ENCODE data around the gene HTR7.
"Not testable (repeated sequence)": the region's sequence is repeated elsewhere in the genome, so short reads cannot be mapped to it uniquely, and the experiment has no call there.

Gene HTR7

DNA sequence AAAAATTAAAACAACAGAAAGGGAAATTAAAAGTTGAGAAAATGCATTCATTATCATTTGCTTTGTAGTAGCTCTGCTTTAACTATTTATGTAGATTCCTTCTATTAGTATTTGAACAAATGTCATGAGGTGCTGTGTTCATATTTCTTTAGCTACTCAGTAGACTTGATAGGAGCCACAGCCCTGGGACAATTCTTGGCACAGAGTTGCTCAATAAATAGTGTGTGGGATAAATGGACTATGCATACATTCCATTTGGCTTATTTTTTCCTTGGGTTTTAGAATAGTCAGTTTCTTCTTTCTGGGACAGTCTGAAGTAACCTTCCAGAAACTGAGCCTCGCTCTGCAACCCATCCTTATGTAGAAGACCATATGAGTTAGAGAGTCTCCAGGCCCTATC, 27.3 kb upstream of the HTR7 start:
- Histone ChIP-seq H3K9ac (ENCODE audit: insufficient read length) (no peak overlapping the region), H3K9me3 (ENCODE audit: low read depth, low read length) (no peaks in the 10 kb centered on the region), H3K4me3 (no peak overlapping the region), H3K27ac (no peak overlapping the region), H3K36me3 (ENCODE audit: insufficient read depth, low read length) (peaks cover 48% of the 10 kb centered on the region)
- no peak for DNase-seq (ENCODE audit: low read depth, low spot score)
- TF ChIP-seq FOXP2 (optimal IDR thresholded peaks at IDR 0.05; ENCODE audit: control extremely low read depth, extremely low read length, insufficient read depth): no peak

DNA sequence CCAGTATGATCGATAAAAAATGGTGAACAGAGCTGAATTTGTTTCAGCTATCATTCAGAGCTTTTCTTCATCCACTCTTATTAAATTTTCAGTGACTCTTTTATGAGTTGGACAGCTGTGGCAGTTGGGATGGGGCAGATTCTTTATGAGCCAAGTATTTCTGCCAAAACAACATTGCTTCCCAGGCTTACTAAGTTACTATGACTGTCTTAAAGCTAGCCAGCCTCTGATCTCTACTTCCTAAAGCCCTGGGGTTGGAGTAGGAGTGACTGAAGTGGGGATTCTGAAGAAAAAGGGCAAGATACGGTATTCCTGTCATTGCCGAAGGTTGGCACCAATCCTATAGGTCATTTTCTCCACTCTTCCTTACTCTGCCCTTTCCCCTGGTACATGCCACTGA, 26.6 kb upstream of the HTR7 start:
- TF ChIP-seq POLR2AphosphoS5 (IDR thresholded peaks at IDR 0.05; ENCODE audit: borderline replicate concordance, low read depth, low read length): no peak
- no peak for TF ChIP-seq EZH2 (IDR thresholded peaks at IDR 0.05)
- no peak for TF ChIP-seq FOXP2 (optimal IDR thresholded peaks at IDR 0.05; ENCODE audit: control extremely low read depth, extremely low read length, insufficient read depth)
- Histone ChIP-seq H3K9me3 (ENCODE audit: low read depth, low read length) (no peaks in the 10 kb centered on the region), H3K36me3 (ENCODE audit: insufficient read depth, low read length) (peaks cover 45% of the 10 kb centered on the region), H3K27ac (no peak overlapping the region), H3K4me3 (no peak overlapping the region), H3K9ac (ENCODE audit: insufficient read length) (no peak overlapping the region)
- DNase-seq (ENCODE audit: low read depth, low spot score): no peak

GRCh38 chr10:90880059-90880719, 22.4 kb upstream of the HTR7 start:
- H3K36me3 ChIP-seq (ENCODE audit: insufficient read depth, low read length): peaks cover 31% of the 10 kb centered on the region
- not testable (repeated sequence) for DNase-seq (ENCODE audit: low read depth, low spot score); H3K9me3 ChIP-seq (ENCODE audit: low read depth, low read length); H3K9ac ChIP-seq (ENCODE audit: insufficient read length); H3K4me3 ChIP-seq
- H3K27ac ChIP-seq: peak overlapping the region; percentile 26; the same call in 1 of the 2 replicates

- TF ChIP-seq POLR2AphosphoS5 (IDR thresholded peaks at IDR 0.05; ENCODE audit: borderline replicate concordance, low read depth, low read length) (no peak), EZH2 (IDR thresholded peaks at IDR 0.05) (no peak), FOXP2 (optimal IDR thresholded peaks at IDR 0.05; ENCODE audit: control extremely low read depth, extremely low read length, insufficient read depth) (no peak)
Observed at GRCh38 chr10:90879062-90879461, 21.2 kb upstream of the HTR7 start.

DNA sequence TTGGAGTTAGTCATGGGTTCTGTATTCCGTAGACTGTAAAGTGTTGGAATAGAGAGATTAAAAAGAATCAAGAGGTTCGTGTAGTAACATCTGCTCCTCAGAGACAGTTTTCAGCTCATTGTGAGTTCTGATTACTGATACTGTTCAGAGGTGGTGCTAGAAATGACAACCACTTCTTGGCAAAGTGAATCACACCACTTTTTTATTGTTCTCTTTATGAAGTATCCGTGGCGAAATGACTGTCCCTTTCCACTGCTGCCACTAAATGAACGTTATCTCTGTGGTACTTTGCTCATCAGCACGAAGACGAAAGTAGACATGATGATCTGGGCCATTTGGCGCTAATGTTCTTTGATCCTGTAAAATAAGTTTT, 14.8 kb upstream of the HTR7 start:
- Histone ChIP-seq H3K9ac (ENCODE audit: insufficient read length) (peak overlapping the region; percentile 84), H3K27ac (no peak overlapping the region), H3K9me3 (ENCODE audit: low read depth, low read length) (no peaks in the 10 kb centered on the region), H3K36me3 (ENCODE audit: insufficient read depth, low read length) (peaks cover 12% of the 10 kb centered on the region; the same call in 1 of the 2 replicates), H3K4me3 (peak overlapping the region; percentile 87)
- no peak for DNase-seq (ENCODE audit: low read depth, low spot score)
- no peak for TF ChIP-seq POLR2AphosphoS5 (IDR thresholded peaks at IDR 0.05; ENCODE audit: borderline replicate concordance, low read depth, low read length)
- TF ChIP-seq FOXP2 (optimal IDR thresholded peaks at IDR 0.05; ENCODE audit: control extremely low read depth, extremely low read length, insufficient read depth): no peak
- TF ChIP-seq EZH2 (IDR thresholded peaks at IDR 0.05): no peak

More at GRCh38 chr10:90879062-90879461, 21.2 kb upstream of the HTR7 start:
- peaks cover 31% of the 10 kb centered on the region for H3K36me3 ChIP-seq (ENCODE audit: insufficient read depth, low read length)
- H3K4me3 ChIP-seq: no peak overlapping the region
- no peak overlapping the region for H3K9ac ChIP-seq (ENCODE audit: insufficient read length)
- no peak for DNase-seq (ENCODE audit: low read depth, low spot score)
- H3K27ac ChIP-seq: peak overlapping the region; percentile 26; the same call in 1 of the 2 replicates
- H3K9me3 ChIP-seq (ENCODE audit: low read depth, low read length): no peaks in the 10 kb centered on the region

DNA sequence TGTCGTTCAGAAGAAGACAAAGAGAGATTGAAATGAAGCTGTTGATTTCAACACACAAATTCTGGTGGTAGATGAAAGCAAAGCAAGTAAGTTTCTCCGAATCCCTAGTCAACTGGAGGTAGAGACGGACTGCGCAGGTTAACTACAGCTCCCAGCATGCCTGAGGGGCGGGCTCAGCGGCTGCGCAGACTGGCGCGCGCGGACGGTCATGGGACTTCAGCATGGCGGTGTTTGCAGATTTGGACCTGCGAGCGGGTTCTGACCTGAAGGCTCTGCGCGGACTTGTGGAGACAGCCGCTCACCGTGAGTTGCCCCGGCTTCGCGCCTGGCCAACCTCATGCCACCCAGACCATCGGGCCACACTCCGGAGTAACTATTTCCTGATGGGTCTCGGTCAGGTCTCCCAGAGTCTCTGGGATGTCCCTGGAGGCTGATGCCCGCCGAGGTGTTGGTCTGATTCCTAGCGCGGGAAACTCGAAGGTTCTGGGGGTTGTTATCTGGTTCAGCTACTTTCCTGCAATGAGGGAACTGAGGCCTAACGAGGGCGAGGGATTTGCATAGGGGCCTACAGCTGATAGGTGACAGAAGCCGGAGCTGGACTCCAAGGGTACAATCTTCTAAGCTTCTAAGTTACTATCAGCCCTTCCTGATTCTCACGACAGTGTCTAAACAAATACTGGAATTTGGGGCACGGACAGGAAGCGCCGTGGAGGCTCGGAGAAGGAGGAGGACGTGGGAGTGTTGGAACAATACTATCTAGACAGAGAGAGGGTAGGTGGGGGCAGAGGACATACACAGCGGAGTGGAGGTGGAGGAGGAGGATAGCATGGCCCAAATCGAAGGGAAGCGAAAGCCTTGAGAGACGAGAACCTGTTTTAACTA, 14.2 kb upstream of the HTR7 start, which contains the start of gene RPP30:
RPP30 (plus strand) TSS at position 209 of the 882 bp plus-strand sequence; CDS start at position 222, 13 bp downstream.
- Histone ChIP-seq H3K36me3 (ENCODE audit: insufficient read depth, low read length) (peaks cover 12% of the 10 kb centered on the region; the same call in 1 of the 2 replicates), H3K4me3 (peak within 1 kb of the TSS; percentile 87), H3K27ac (no peak within 1 kb of the TSS), H3K9ac (ENCODE audit: insufficient read length) (peak within 1 kb of the TSS; percentile 84), H3K9me3 (ENCODE audit: low read depth, low read length) (no peaks in the 10 kb centered on the region)
- no peak for DNase-seq (ENCODE audit: low read depth, low spot score)
- TF ChIP-seq FOXP2 (optimal IDR thresholded peaks at IDR 0.05; ENCODE audit: control extremely low read depth, extremely low read length, insufficient read depth): no peak
- peak; percentile 74 for TF ChIP-seq POLR2AphosphoS5 (IDR thresholded peaks at IDR 0.05; ENCODE audit: borderline replicate concordance, low read depth, low read length)
- no peak for TF ChIP-seq EZH2 (IDR thresholded peaks at IDR 0.05)

DNA sequence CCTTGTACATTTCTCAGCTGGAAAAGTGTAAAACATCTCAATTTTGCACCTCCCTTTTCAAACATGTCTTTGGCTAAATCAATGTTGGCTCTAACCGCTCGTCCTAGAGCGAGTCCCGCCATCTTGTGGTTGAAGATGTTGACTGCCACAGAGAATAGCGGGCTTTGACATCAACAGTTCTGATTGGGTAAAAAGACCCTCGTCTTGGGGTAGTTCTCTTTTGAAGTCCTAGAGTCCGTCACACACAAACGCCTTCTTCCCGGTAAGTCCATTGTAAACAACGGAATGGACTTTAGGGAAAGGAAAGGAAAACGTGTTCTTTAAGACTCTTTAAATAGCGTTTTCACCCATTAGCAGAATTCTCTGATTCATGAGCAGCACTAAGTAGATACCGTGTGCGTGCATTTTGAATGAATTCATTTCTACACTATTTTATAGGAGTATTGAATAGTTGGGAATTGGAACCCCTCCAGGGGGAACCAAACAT, 13.5 kb upstream of the HTR7 start:
- Histone ChIP-seq H3K36me3 (ENCODE audit: insufficient read depth, low read length) (peaks cover 8% of the 10 kb centered on the region; the same call in 1 of the 2 replicates), H3K4me3 (peak overlapping the region; percentile 87), H3K27ac (no peak overlapping the region), H3K9ac (ENCODE audit: insufficient read length) (peak overlapping the region; percentile 84), H3K9me3 (ENCODE audit: low read depth, low read length) (no peaks in the 10 kb centered on the region)
- no peak for DNase-seq (ENCODE audit: low read depth, low spot score)
- no peak for TF ChIP-seq POLR2AphosphoS5 (IDR thresholded peaks at IDR 0.05; ENCODE audit: borderline replicate concordance, low read depth, low read length)
- no peak for TF ChIP-seq FOXP2 (optimal IDR thresholded peaks at IDR 0.05; ENCODE audit: control extremely low read depth, extremely low read length, insufficient read depth)
- no peak for TF ChIP-seq EZH2 (IDR thresholded peaks at IDR 0.05)

DNA sequence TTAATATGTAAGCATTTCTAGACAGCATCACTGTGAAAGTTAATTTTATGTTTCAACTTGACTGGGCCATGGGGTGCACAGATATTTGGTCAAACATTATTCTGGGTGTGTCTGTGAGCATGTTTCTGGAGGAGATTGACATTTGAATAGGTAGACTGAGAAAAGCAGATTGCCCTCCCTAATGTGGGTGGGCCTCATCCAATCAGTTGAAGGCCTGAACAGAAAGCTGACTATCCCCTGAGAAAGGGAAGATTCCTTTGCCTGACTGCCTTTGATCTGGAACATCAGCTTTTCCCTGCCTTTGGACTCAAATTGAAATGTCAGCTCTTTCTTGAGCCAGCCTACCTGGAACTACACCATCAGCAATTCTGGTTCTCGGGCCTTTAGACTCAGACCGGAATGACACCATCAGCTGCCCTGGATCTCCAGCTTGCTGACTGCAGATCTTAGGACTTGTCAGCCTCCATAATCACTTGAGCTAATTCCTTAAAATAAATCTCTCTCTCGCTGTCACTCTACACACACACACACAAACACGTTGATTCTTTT, 8.3 kb upstream of the HTR7 start:
- no peak for DNase-seq (ENCODE audit: low read depth, low spot score)
- no peak overlapping the region for H3K4me3 ChIP-seq
- H3K27ac ChIP-seq: no peak overlapping the region
- TF ChIP-seq POLR2AphosphoS5 (IDR thresholded peaks at IDR 0.05; ENCODE audit: borderline replicate concordance, low read depth, low read length) (no peak), EZH2 (IDR thresholded peaks at IDR 0.05) (no peak), FOXP2 (optimal IDR thresholded peaks at IDR 0.05; ENCODE audit: control extremely low read depth, extremely low read length, insufficient read depth) (no peak)
- no peak overlapping the region for H3K9ac ChIP-seq (ENCODE audit: insufficient read length)
- H3K9me3 ChIP-seq (ENCODE audit: low read depth, low read length): no peaks in the 10 kb centered on the region
- H3K36me3 ChIP-seq (ENCODE audit: insufficient read depth, low read length): no peaks in the 10 kb centered on the region

All from SK-N-MC (cell line).